HepG2 (cell line): Measurements from ENCODE around the gene LMNA. TPM values are rescaled to one million over a fixed set of nuclear protein-coding genes. Genes with fewer than 3 reads are reported as not detected.

Source experiments
- ARNT ChIP-seq: fragments of 450-650 bp; IDR thresholded peaks from 2 replicates; pipeline ENCODE4 v1.6.1; 2017
- FOXA1 ChIP-seq, 2 experiments: fragments of 450-650 bp in 1 of 2; sonication (generic) in 1 of 2; formaldehyde crosslinking in 1 of 2; IDR thresholded peaks; 2 replicates each; pipeline versions ENCODE4 v1.4.0 to v1.6.1; 2016 to 2020; ENCODE audit warnings: missing genetic modification reagents in 1 of 2
- FOXO1 ChIP-seq: sonication (generic); formaldehyde crosslinking; IDR thresholded peaks from 2 replicates; pipeline ENCODE4 v1.4.0; 2020; ENCODE audit warnings: missing genetic modification reagents
- IKZF1 ChIP-seq: fragments of 450-650 bp; IDR thresholded peaks from 2 replicates; pipeline ENCODE4 v1.7.1; 2016
- IRX3 ChIP-seq: sonication (generic); formaldehyde crosslinking; IDR thresholded peaks from 2 replicates; pipeline ENCODE4 v1.8.1; 2023; ENCODE audit warnings: mild to moderate bottlenecking, low read depth, missing genetic modification reagents, borderline replicate concordance
- KLF13 ChIP-seq: sonication (generic); formaldehyde crosslinking; IDR thresholded peaks from 2 replicates; pipeline ENCODE4 v1.4.0; 2020; ENCODE audit warnings: mild to moderate bottlenecking, missing genetic modification reagents
- KMT2B ChIP-seq: IDR thresholded peaks from 2 replicates; pipeline ENCODE4 v1.6.1; 2016; ENCODE audit warnings: missing genetic modification reagents, missing compliant biosample characterization
- MAF1 ChIP-seq: sonication (generic); formaldehyde crosslinking; IDR thresholded peaks from 2 replicates; pipeline ENCODE4 v1.5.0; 2020; ENCODE audit warnings: missing genetic modification reagents, borderline replicate concordance
- POGZ ChIP-seq: sonication (generic); formaldehyde crosslinking; IDR thresholded peaks from 2 replicates; pipeline ENCODE4 v1.4.0; 2020; ENCODE audit warnings: mild to moderate bottlenecking, missing genetic modification reagents
- POLR2AphosphoS5 ChIP-seq: IDR thresholded peaks from 2 replicates; pipeline ENCODE4 v1.6.1; 2012; ENCODE audit warnings: low read depth, low read length
- PRMT3 ChIP-seq: sonication (generic); formaldehyde crosslinking; IDR thresholded peaks from 2 replicates; pipeline ENCODE4 v1.8.1; 2022; ENCODE audit warnings: low read depth, mild to moderate bottlenecking, moderate library complexity, missing genetic modification reagents, borderline replicate concordance
- RFXAP ChIP-seq: sonication (generic); formaldehyde crosslinking; IDR thresholded peaks from 2 replicates; pipeline ENCODE4 v1.4.0; 2020; ENCODE audit warnings: missing genetic modification reagents, borderline replicate concordance
- TRIM24 ChIP-seq: sonication (generic); formaldehyde crosslinking; IDR thresholded peaks from 2 replicates; pipeline ENCODE4 v1.8.0; 2022; ENCODE audit warnings: mild to moderate bottlenecking, missing genetic modification reagents
- ZC3H13 ChIP-seq: sonication (generic); formaldehyde crosslinking; IDR thresholded peaks from 2 replicates; pipeline ENCODE4 v1.8.1; 2023; ENCODE audit warnings: mild to moderate bottlenecking, missing genetic modification reagents, moderate library complexity
- ZNF205 ChIP-seq: IDR thresholded peaks from 2 replicates; pipeline ENCODE4 v1.6.1; 2018; ENCODE audit warnings: missing biosample characterization, missing genetic modification reagents
- ZNF660 ChIP-seq: sonication (generic); formaldehyde crosslinking; IDR thresholded peaks from 2 replicates; pipeline ENCODE4 v1.5.1; 2020; ENCODE audit warnings: mild to moderate bottlenecking, low read depth, missing genetic modification reagents, borderline replicate concordance
- ZSCAN25 ChIP-seq: sonication (generic); formaldehyde crosslinking; IDR thresholded peaks from 2 replicates; pipeline ENCODE4 v1.8.0; 2022; ENCODE audit warnings: mild to moderate bottlenecking, missing genetic modification reagents
- polyA plus RNA-seq, 8 experiments: library from polyadenylated mRNA; depleted of rRNA in 3 of 8; stranded (reverse) in 7 of 8; unstranded in 1 of 8; fragments of >200 nt; fragmentation: Illumina TruSeq in 4 of 8; extraction: Trizol in 4 of 8; gene quantifications; 2 replicates each; pipeline versions ENCODE4 v1.2.1 to v1.2.3, GENCODE V29; 2011 to 2016; ENCODE audit warnings: low read depth in 4 of 8, missing spikeins in 1 of 8, mixed read lengths in 1 of 8; ENCODE audit not compliant: insufficient read depth in 1 of 8
- total RNA-seq, 5 experiments: library from RNA; depleted of rRNA; stranded (reverse); fragments of >200 nt; fragmentation: Illumina TruSeq; extraction: Trizol; gene quantifications; 2 replicates each; pipeline ENCODE4 v1.2.3, GENCODE V29; 2016; ENCODE audit warnings: low read depth in 1 of 5
- TF ChIP-seq, protein P1 (sequence below): sonication (generic); formaldehyde crosslinking; IDR thresholded peaks from 2 replicates; pipeline ENCODE4 v1.8.0; 2022; ENCODE audit warnings: missing genetic modification reagents, mild to moderate bottlenecking, moderate library complexity, borderline replicate concordance
- TF ChIP-seq, protein P2 (sequence below): sonication (generic); formaldehyde crosslinking; IDR thresholded peaks from 2 replicates; pipeline ENCODE4 v1.8.1; 2023; ENCODE audit warnings: mild to moderate bottlenecking, missing genetic modification reagents
- TF ChIP-seq, protein P3 (sequence below): sonication (generic); formaldehyde crosslinking; IDR thresholded peaks from 2 replicates; pipeline ENCODE4 v1.4.0; 2020; ENCODE audit warnings: mild to moderate bottlenecking, missing genetic modification reagents
- TF ChIP-seq, protein P4 (sequence below): sonication (generic); formaldehyde crosslinking; IDR thresholded peaks from 2 replicates; pipeline ENCODE4 v1.4.0; 2020; ENCODE audit warnings: mild to moderate bottlenecking, missing genetic modification reagents
- TF ChIP-seq, protein P5 (sequence below): sonication (generic); formaldehyde crosslinking; IDR thresholded peaks from 2 replicates; pipeline ENCODE4 v1.5.1; 2020; ENCODE audit warnings: missing genetic modification reagents, mild to moderate bottlenecking, borderline replicate concordance

The LMNA gene
- total and polyA plus RNA-seq, 2 of the 13 experiments (the other 11 are each of a cell fraction or from before 2014, with no cell fraction given): 107 to 225 TPM

DNA sequence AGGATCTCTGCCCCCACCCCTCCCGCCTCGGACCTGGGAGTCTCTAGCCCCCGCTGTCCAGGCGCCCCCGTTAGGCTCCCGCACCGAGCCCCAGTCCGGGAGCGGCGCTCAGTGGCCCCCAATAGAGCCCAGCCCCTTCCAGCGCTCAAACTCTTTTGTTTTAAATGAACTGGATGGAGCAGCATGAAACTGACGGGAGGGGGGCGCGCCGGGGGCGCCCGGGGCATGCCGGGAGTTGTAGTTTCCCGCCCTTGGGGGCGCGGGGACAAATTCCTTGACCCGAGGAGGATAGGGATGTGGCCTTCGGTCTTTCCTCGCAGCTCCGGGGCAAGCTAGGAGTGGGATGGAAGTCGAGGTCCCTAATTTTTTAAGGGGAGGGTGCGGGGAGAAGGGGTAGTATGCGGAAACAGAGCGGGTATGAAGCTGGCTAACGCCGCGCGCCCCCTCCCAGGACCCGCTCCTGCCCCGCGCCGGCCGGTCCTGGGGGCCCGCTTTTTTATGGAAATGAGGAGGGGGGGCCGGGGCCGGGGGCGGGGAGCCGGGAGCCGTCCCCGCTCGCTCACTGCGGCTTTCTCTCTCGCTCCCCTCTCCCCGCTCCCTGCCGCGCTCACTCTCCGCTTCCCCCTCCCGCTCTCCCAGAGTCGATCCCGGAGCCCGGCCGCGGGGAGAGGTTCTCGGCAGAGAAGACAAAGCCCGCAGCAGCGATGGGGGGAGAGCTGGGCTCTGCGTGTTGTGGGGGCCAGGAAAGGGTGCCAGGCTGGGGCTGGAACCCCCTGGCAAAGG, 32.0 kb upstream of the LMNA start, which contains the start of gene MEX3A (continued):
- TF ChIP-seq ZNF660 (CRISPR knock-in tag): no peak
- TF ChIP-seq, protein P1, sequence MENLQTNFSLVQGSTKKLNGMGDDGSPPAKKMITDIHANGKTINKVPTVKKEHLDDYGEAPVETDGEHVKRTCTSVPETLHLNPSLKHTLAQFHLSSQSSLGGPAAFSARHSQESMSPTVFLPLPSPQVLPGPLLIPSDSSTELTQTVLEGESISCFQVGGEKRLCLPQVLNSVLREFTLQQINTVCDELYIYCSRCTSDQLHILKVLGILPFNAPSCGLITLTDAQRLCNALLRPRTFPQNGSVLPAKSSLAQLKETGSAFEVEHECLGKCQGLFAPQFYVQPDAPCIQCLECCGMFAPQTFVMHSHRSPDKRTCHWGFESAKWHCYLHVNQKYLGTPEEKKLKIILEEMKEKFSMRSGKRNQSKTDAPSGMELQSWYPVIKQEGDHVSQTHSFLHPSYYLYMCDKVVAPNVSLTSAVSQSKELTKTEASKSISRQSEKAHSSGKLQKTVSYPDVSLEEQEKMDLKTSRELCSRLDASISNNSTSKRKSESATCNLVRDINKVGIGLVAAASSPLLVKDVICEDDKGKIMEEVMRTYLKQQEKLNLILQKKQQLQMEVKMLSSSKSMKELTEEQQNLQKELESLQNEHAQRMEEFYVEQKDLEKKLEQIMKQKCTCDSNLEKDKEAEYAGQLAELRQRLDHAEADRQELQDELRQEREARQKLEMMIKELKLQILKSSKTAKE (CRISPR knock-in tag): no peak
- no peak for TF ChIP-seq TRIM24 (CRISPR knock-in tag)
- TF ChIP-seq ZSCAN25 (CRISPR knock-in tag): no peak; the same call in none of the 2 replicates
- no peak for TF ChIP-seq ARNT
- TF ChIP-seq, protein P2, sequence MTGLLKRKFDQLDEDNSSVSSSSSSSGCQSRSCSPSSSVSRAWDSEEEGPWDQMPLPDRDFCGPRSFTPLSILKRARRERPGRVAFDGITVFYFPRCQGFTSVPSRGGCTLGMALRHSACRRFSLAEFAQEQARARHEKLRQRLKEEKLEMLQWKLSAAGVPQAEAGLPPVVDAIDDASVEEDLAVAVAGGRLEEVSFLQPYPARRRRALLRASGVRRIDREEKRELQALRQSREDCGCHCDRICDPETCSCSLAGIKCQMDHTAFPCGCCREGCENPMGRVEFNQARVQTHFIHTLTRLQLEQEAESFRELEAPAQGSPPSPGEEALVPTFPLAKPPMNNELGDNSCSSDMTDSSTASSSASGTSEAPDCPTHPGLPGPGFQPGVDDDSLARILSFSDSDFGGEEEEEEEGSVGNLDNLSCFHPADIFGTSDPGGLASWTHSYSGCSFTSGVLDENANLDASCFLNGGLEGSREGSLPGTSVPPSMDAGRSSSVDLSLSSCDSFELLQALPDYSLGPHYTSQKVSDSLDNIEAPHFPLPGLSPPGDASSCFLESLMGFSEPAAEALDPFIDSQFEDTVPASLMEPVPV (CRISPR knock-in tag): no peak
- peak; percentile 31; the same call in 1 of the 2 replicates for TF ChIP-seq POGZ (CRISPR knock-in tag)
- TF ChIP-seq KMT2B (CRISPR knock-in tag): no peak
- no peak for TF ChIP-seq IRX3 (CRISPR knock-in tag)
- no peak for TF ChIP-seq ZC3H13
- TF ChIP-seq ZNF205 (CRISPR knock-in tag): no peak
- no peak for TF ChIP-seq MAF1
- TF ChIP-seq IKZF1: no peak
- TF ChIP-seq FOXA1 (IDR thresholded peaks at IDR 0.05): no peak
- TF ChIP-seq FOXA1 (CRISPR knock-in tag; IDR thresholded peaks at IDR 0.05): no peak
- TF ChIP-seq RFXAP (CRISPR knock-in tag): no peak
- no peak for TF ChIP-seq PRMT3
- TF ChIP-seq KLF13: no peak
- TF ChIP-seq, protein P3, sequence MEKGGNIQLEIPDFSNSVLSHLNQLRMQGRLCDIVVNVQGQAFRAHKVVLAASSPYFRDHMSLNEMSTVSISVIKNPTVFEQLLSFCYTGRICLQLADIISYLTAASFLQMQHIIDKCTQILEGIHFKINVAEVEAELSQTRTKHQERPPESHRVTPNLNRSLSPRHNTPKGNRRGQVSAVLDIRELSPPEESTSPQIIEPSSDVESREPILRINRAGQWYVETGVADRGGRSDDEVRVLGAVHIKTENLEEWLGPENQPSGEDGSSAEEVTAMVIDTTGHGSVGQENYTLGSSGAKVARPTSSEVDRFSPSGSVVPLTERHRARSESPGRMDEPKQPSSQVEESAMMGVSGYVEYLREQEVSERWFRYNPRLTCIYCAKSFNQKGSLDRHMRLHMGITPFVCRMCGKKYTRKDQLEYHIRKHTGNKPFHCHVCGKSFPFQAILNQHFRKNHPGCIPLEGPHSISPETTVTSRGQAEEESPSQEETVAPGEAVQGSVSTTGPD (CRISPR knock-in tag): no peak
- peak; percentile 47 for TF ChIP-seq POLR2AphosphoS5
- TF ChIP-seq, protein P4, sequence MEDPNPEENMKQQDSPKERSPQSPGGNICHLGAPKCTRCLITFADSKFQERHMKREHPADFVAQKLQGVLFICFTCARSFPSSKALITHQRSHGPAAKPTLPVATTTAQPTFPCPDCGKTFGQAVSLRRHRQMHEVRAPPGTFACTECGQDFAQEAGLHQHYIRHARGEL: no peak
- no peak for TF ChIP-seq FOXO1 (CRISPR knock-in tag)
- TF ChIP-seq, protein P5, sequence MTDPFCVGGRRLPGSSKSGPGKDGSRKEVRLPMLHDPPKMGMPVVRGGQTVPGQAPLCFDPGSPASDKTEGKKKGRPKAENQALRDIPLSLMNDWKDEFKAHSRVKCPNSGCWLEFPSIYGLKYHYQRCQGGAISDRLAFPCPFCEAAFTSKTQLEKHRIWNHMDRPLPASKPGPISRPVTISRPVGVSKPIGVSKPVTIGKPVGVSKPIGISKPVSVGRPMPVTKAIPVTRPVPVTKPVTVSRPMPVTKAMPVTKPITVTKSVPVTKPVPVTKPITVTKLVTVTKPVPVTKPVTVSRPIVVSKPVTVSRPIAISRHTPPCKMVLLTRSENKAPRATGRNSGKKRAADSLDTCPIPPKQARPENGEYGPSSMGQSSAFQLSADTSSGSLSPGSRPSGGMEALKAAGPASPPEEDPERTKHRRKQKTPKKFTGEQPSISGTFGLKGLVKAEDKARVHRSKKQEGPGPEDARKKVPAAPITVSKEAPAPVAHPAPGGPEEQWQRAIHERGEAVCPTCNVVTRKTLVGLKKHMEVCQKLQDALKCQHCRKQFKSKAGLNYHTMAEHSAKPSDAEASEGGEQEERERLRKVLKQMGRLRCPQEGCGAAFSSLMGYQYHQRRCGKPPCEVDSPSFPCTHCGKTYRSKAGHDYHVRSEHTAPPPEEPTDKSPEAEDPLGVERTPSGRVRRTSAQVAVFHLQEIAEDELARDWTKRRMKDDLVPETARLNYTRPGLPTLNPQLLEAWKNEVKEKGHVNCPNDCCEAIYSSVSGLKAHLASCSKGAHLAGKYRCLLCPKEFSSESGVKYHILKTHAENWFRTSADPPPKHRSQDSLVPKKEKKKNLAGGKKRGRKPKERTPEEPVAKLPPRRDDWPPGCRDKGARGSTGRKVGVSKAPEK (CRISPR knock-in tag): no peak
